ENCODE results near the gene PKDCC. TPM values are rescaled to one million over a fixed set of nuclear protein-coding genes. Genes with fewer than 3 reads are reported as not detected.

PKDCC gene
- polyA plus RNA-seq (2012; ENCODE audit: insufficient read depth, insufficient read length, low read depth) = 91.9 TPM

- H3K27me3 ChIP-seq = no peaks in the 10 kb centered on the region
- peak within 1 kb of the TSS; percentile 83 for H3K4me3 ChIP-seq (ENCODE audit: low read depth, low read length)
- DNase-seq = peak; percentile 92
- no peaks in the 10 kb centered on the region for H3K36me3 ChIP-seq
- no peak for TF ChIP-seq CTCF (IDR thresholded peaks at IDR 0.05; ENCODE audit: low read depth, low read length)
- H3K9me3 ChIP-seq = no peaks in the 10 kb centered on the region
- peaks cover 15% of the 10 kb centered on the region for H3K4me1 ChIP-seq
Measured at GRCh38 chr2:42047488-42048298, at the start of gene PKDCC. Gene PKDCC (plus strand): TSS chr2:42048021. CDS start chr2:42048200, 179 bp downstream.

- no peak for DNase-seq
- H3K4me3 ChIP-seq (ENCODE audit: low read depth, low read length) = no peak overlapping the region
- no peaks in the 10 kb centered on the region for H3K27me3 ChIP-seq
- no peaks in the 10 kb centered on the region for H3K9me3 ChIP-seq
- TF ChIP-seq CTCF (IDR thresholded peaks at IDR 0.05; ENCODE audit: low read depth, low read length) = no peak
- no peaks in the 10 kb centered on the region for H3K36me3 ChIP-seq
- no peaks in the 10 kb centered on the region for H3K4me1 ChIP-seq
Measured at GRCh38 chr2:41998186-41999127, 49.4 kb upstream of the PKDCC start.

GRCh38 chr2:41999128-41999480 lies 48.7 kb upstream of the PKDCC start:
- no peaks in the 10 kb centered on the region for H3K9me3 ChIP-seq
- no peaks in the 10 kb centered on the region for H3K27me3 ChIP-seq
- no peaks in the 10 kb centered on the region for H3K36me3 ChIP-seq
- H3K4me3 ChIP-seq (ENCODE audit: low read depth, low read length) = no peak overlapping the region
- H3K4me1 ChIP-seq = 0 out of 2 replicates have a peak, but pooled peaks cover 2% of the 10 kb centered on the region
- DNase-seq = no peak
- TF ChIP-seq CTCF (IDR thresholded peaks at IDR 0.05; ENCODE audit: low read depth, low read length) = no peak

GRCh38 chr2:41999592-42000281 lies 48.1 kb upstream of the PKDCC start:
- no peak for DNase-seq
- Histone ChIP-seq H3K36me3 (no peaks in the 10 kb centered on the region), H3K9me3 (no peaks in the 10 kb centered on the region), H3K4me3 (ENCODE audit: low read depth, low read length) (no peak overlapping the region), H3K27me3 (no peaks in the 10 kb centered on the region), H3K4me1 (0 out of 2 replicates have a peak, but pooled peaks cover 2% of the 10 kb centered on the region)
- TF ChIP-seq CTCF (IDR thresholded peaks at IDR 0.05; ENCODE audit: low read depth, low read length) = no peak

GRCh38 chr2:42001711-42002201 lies 46.1 kb upstream of the PKDCC start:
- Histone ChIP-seq H3K36me3 (no peaks in the 10 kb centered on the region), H3K27me3 (no peaks in the 10 kb centered on the region), H3K4me3 (ENCODE audit: low read depth, low read length) (no peak overlapping the region), H3K9me3 (no peaks in the 10 kb centered on the region), H3K4me1 (0 out of 2 replicates have a peak, but pooled peaks cover 4% of the 10 kb centered on the region)
- TF ChIP-seq CTCF (IDR thresholded peaks at IDR 0.05; ENCODE audit: low read depth, low read length) = no peak
- no peak for DNase-seq

Measured in BE2C (cell line).